HG03442 (cell line): ENCODE measurements around the gene FAM120B.
A peak's percentile ranks its signal among the peaks of the same experiment; 100 is the strongest.
"Not testable (repeated sequence)": the region's sequence is repeated elsewhere in the genome, so short reads cannot be mapped to it uniquely, and the experiment has no call there.

Source experiments
- ATAC-seq: cut with Tn5 transposase; IDR thresholded peaks from one replicate; pipeline ENCODE4 v1.9.1; 2021; ENCODE audit warnings: mild to moderate bottlenecking, moderate library complexity; ENCODE audit not compliant: unreplicated experiment

Gene FAM120B, protein sequence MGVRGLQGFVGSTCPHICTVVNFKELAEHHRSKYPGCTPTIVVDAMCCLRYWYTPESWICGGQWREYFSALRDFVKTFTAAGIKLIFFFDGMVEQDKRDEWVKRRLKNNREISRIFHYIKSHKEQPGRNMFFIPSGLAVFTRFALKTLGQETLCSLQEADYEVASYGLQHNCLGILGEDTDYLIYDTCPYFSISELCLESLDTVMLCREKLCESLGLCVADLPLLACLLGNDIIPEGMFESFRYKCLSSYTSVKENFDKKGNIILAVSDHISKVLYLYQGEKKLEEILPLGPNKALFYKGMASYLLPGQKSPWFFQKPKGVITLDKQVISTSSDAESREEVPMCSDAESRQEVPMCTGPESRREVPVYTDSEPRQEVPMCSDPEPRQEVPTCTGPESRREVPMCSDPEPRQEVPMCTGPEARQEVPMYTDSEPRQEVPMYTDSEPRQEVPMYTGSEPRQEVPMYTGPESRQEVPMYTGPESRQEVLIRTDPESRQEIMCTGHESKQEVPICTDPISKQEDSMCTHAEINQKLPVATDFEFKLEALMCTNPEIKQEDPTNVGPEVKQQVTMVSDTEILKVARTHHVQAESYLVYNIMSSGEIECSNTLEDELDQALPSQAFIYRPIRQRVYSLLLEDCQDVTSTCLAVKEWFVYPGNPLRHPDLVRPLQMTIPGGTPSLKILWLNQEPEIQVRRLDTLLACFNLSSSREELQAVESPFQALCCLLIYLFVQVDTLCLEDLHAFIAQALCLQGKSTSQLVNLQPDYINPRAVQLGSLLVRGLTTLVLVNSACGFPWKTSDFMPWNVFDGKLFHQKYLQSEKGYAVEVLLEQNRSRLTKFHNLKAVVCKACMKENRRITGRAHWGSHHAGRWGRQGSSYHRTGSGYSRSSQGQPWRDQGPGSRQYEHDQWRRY

GRCh38 chr6:170306324-170307079 is at the start of gene FAM120B:
Gene FAM120B, plus strand, starts transcription at chr6:170306758. Its CDS starts 10,633 bp downstream, at chr6:170317391.
- ATAC-seq: peak; percentile 96

DNA sequence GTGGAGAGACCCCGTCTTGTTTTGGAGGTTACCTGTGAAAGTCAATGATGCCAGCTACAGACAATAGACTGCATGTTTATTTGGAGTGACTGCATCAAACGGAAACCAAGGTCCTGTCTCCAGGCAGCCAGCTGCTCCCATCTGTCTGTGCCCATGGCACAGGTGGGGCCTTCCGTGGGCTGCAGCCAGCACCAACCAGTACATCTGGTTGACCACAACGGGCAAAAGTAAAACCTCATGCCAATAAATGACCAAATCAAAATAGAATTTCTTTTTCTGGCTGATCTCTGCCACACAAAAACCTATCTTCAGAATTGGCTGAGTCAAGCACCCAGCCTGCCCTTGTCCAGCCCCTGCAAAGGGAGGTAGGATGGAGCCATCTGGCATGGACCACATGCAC is 49.2 kb upstream of the FAM120B start:
- no peak for ATAC-seq

GRCh38 chr6:170258407-170258806 is 48.2 kb upstream of the FAM120B start:
- ATAC-seq: no peak

GRCh38 chr6:170259278-170259677 is 47.3 kb upstream of the FAM120B start:
- ATAC-seq: no peak

GRCh38 chr6:170260686-170261085 is 45.9 kb upstream of the FAM120B start:
- no peak for ATAC-seq

DNA sequence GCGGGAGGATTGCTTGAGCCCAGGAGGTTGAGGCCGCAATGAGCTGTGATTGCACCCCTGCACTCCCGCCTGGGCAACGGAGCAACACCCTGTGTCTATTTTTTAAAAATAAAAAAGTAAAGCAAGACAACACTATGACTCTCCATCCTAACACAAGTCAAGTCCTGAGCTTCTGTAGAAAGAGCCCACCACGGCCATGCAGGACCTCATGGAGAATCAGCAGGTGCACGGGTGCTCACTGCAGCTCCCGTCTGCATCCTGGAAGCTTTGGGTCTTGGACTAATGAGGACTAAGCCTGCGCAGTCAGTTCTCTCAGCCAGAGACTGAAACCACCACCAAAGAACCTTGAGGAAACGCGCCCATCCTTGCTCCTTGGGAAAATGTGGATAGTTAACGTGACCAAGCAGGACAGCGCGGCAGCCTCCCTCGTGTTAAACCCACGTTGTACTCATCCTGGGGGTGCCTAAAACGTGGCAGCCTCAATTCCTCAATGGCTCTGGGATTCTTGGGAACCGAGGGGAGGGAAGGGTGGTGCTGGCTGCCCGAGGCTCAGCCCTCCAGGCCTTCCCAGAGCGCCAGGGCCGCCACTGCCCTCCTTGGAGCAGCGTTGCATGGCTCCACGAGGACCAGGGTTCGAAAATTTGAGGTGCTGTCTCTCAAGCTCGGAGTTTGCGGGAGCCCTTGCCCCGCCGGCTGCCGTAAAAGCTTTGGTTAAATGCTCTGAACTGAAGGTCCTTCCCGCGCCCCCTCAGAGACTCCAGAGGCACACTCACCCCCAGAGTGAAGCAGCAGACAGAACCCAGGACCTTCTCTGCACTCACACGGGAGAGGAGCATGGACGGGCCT is 44.7 kb upstream of the FAM120B start:
- no peak for ATAC-seq

GRCh38 chr6:170262489-170263088 is 44.0 kb upstream of the FAM120B start:
- no peak for ATAC-seq

- ATAC-seq: no peak
Observed at GRCh38 chr6:170263410-170263809, 43.1 kb upstream of the FAM120B start.

- no peak for ATAC-seq
Observed at GRCh38 chr6:170264086-170264485, 42.5 kb upstream of the FAM120B start.

DNA sequence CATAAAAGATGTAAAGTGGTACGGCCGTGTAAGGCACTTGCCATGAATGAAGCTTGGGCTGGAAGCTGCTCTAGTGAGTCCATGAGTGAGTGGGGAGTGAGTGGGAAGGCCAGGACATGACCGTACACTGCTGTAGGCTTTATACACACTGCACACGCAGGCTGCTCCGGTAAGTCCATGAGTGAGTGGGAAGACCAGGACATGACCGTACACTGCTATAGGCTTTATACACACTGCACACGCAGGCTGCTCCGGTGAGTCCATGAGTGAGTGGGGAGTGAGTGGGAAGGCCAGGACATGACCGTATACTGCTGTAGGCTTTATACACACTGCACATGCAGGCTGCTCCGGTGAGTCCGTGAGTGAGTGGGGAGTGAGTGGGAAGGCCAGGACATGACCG is 41.9 kb upstream of the FAM120B start:
- not testable (repeated sequence) for ATAC-seq

DNA sequence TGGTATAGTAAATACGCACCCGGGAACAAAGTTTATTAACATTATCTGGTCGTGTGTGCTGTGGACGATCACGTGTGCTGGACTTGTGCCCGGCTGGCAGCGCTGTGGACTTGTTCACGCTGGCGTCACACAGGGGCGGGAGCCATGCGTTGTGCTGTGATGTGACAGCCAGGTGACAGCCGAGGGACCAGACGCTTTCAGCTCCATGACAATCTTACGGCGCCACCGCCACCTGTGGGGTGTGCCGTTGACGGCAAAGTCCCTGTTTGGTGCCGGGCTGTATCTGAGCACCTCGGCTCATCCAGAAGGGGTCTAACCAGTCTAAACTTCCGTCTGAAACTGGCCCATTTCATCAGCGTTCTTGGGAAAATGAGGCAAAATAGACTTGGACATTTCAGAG is 40.9 kb upstream of the FAM120B start:
- ATAC-seq: no peak

DNA sequence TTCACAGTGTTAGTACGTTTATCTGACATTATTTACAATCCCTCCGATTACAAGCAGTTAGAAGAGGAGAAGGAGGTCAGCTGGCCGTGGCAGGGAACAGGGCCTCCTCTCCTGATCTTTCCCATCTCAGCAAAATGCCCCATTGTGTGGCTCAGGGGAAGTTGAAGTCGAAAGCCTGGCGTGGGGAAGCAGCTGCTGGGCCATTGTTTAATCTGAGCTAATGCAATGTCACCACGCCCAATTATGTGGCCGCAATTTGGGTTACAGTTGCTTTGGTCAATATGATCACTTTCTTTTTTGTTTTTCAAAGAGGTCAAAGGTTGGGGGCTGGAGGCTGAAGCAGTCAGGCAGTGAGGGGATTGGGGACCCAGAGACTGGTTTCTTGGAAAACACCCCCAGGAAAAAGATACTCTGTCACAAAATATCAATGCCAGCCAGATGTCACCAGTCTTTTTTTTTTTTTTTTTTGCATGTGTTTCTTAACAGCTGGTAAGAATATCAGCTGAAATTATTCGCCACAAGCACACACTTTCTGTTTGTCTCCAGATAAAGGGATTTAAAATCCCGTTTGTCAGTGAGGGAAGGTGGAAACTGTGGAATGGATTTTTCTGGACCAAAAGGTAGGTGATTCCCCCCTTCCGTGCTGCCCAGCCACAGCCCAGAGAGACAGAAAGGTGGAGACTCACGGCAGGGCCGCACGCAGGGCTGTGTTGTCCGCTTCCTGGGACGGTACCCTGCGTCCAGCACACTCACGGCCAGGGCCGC is 40.3 kb upstream of the FAM120B start:
- no peak for ATAC-seq

DNA sequence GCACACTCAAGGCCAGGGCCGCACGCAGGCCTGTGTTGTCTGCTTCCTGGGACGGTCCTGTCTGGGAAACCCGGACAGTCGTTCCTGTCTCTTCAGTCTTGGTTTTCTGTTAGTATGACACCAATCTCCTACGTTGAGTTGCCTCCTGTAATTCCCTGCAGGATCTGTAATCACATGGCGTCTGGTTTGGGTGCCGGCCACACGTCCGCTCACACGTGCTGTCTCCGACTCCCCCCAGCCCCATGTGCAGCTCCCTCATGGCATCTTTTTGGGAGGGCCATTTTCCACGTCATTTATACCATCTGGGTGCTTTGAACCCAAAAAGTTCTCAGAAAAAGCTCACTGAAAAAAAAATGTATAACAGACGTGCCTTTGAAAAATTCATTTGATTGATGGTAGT is 38.9 kb upstream of the FAM120B start:
- no peak for ATAC-seq

- no peak for ATAC-seq
Observed at GRCh38 chr6:170268216-170269129, 38.1 kb upstream of the FAM120B start.

DNA sequence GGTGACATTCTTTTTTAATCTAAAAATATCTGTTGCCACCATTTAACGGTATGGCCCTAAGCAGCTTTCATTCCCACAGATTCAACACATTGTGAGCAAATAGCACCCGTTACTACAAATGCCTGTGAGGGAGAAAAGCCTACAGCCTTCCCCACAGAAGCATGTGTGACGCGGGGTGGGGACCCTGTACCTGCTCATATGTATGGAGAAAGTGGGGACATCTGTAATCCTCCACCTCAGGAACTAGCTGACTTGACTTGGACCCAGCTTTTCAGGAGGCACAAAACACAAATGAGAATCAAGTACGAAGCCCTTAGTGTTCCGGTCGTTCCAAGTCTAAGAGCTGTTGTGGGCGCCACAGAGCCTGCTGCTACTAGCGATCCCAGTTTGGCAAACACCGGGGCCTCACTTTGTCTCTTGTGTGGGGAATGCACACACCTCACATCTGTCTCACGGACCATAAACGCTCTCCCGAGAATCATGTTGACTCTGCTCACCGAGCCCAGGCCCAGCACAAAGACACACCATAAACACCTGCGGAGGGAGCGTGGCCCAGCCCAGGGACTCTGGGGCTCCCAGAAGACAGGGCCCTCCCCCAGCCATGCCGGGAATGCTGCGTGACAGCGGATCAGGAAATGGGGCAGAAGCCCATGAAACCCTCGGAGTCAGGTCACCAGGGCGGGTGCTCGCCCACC is 37.3 kb upstream of the FAM120B start:
- ATAC-seq: no peak

DNA sequence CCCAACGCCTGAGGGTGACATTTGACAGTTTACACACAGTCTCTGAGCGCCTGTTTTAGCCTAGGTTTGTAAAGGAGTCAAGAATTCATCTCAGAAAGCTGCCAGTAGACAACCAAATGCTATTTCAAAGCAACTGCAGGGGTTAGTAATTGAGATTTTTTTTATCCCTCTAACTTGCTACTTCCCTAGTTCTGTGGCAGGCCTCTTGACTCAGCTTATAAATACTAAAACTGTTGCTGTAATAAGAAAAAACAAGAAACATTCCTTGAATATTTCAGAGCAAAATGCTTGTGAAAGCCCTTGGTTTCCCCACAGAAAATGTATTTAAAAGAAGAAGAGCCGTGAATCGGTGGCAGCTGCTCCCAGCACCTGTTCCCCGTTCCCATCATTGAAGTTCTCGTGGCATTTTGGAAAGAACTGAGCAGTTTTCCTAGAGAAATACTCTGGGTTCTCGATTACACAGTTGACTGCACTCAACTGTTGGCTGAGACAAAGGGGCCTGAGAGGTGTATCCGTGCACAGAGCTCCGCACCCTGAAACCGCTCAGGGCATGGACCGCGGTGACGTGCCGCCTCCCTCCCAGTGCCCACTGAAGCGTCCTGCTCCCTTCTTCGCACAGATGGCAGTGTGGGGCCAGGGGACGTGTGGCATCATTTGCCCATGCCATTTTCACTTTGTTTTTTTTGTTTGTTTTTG is 36.6 kb upstream of the FAM120B start:
- ATAC-seq: no peak
